Measurements from ENCODE around the gene PKLR. TPM values are rescaled to one million over a fixed set of nuclear protein-coding genes. Genes with fewer than 3 reads are reported as not detected.
A peak's percentile ranks its signal among the peaks of the same experiment; 100 is the strongest.

The PKLR gene
- polyA plus RNA-seq, 1 of the 3 experiments (the other 2 are of a cell fraction), result not detected

DNA sequence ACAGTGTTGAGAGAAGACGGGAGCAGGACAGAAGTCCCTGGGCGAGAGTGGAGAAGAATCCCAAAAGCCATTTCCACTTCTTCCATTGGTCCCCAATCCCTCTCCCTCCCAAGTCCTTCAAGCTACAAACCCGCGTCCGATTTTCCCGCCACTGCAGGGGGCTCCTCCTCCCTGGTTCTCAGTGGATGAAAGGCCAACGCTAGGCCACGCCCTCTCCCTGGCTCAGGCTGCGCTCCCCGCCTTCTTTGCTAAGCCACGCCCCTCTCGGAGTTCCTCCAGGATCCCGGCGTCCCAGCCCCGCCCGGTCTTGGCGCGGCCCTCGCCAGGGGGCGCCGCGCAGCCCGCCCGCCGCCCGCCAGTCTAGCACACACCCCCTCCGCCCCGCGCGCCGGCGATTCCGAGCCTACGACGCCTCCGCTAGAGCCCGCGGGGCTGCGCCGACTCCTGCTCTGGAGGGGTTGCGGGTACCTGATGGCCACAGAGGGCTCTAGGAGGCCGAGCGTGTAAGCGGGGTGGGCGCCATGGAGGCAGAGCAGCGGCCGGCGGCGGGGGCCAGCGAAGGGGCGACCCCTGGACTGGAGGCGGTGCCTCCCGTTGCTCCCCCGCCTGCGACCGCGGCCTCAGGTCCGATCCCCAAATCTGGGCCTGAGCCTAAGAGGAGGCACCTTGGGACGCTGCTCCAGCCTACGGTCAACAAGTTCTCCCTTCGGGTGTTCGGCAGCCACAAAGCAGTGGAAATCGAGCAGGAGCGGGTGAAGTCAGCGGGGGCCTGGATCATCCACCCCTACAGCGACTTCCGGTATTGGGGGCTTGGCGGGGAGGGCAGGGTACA, 24.0 kb downstream of the PKLR start, which contains the start of gene HCN3 (continued):
- no peak for TF ChIP-seq FOXM1 (IDR thresholded peaks at IDR 0.05; ENCODE audit: low read depth)

DNA sequence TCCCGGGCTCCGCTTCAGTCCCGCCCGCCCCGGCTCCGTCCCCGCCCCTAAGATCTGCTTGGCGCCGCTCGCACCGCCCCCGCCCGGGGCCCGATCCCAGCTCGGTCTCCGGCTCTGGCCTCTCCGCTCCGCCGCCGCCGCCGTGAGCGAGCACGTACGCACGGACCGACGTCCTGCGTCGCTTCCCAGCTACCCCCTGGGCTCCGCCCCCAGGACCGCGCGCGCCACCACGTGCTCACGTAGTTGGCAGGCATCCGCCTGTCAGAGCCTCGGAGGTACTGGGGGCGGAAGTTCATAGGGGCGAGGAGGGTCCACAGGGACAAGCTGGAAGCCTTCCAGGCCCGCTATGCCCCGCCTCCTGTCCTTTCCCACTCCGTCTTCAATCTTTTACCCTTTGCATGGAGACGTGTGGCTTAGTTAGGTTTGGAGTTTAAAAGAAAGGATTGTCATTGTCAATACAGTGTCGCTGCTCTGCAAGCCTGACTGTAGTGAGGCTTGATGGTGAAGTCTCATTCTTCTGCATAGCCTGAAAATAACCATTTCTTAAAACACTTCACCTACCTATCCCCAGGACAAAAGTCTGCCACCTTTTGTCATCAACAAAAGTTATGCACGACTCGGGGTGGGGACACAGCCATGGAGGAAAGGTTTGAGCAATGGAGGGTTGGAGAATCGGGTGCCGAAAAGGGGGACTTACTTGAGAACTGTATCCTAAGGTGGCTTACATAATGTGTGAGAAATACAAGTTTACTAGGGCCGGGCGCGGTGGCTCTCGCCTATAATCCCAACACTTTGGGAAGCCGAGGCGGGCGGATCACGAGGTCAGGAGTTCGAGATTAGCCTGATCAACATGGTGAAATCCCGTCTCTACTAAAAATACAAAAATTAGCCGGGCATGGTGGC, 27.6 kb downstream of the PKLR start, which contains the start of gene CLK2:
Gene CLK2 (minus strand): TSS at position 162 of the 903 bp plus-strand sequence. CDS start 2,527 bp downstream, outside the sequence.
- H3F3A ChIP-seq (replicated peaks; ENCODE audit: insufficient read depth), result peaks cover 14% of the 10 kb centered on the region
- POLR2A ChIA-PET, result interaction anchor here (0.9 to 2.3 kb wide), 10 partner anchors 9 to 585 kb away, joined by 3 to 13 read pairs (median 5); partner anchors contain the start of genes ENTREP3, KRTCAP2, MTX1 and RUSC1
- H3K36me3 ChIP-seq (replicated peaks in 1 of 2; ENCODE audit: control insufficient read depth in 1 of 2, insufficient read depth in 2 of 2, low read length in 1 of 2), result peaks cover 24 to 26% of the 10 kb centered on the region in 2 experiments
- no peaks in the 10 kb centered on the region for H3K27me3 ChIP-seq (ENCODE audit: insufficient read depth)
- peaks cover 3 to 22% of the 10 kb centered on the region in 2 experiments; a peak in 2 of 4 replicates for H3K4me1 ChIP-seq (ENCODE audit: control insufficient read depth in 1 of 2, insufficient read depth in 2 of 2, low read depth in 1 of 2, low read length in 1 of 2)
- no peaks in the 10 kb centered on the region for H3K9me2 ChIP-seq
- peak within 1 kb of the TSS; percentile 88 for H3K9ac ChIP-seq
- no peaks in the 10 kb centered on the region for H3K9me3 ChIP-seq
- DNase-seq, result peak; percentile 98
- peaks cover 17% of the 10 kb centered on the region for H4K20me1 ChIP-seq (ENCODE audit: insufficient read depth)
- 42% methylated on average over 26 of the region's 61 CpGs for WGBS (ENCODE audit: low lambda C conversion rate)
- peak within 1 kb of the TSS; percentile 86 to 93 for H3K27ac ChIP-seq (ENCODE audit: low read depth in 2 of 2, low read length in 1 of 2)
- peaks cover 41% of the 10 kb centered on the region for H3K79me2 ChIP-seq (ENCODE audit: insufficient read depth)
- TF ChIP-seq MEF2A (IDR thresholded peaks at IDR 0.05; ENCODE audit: borderline replicate concordance, low read depth) (no peak), FOSL2 (IDR thresholded peaks at IDR 0.05; ENCODE audit: borderline replicate concordance, low read depth) (no peak), SIN3A (IDR thresholded peaks at IDR 0.05; ENCODE audit: borderline replicate concordance, low read depth, low read length) (peak; percentile 85; the same call in 1 of the 2 replicates), GABPA (IDR thresholded peaks at IDR 0.05; ENCODE audit: low read depth) (peak; percentile 30; the same call in 1 of the 2 replicates), FOXJ3 (CRISPR knock-in tag; IDR thresholded peaks at IDR 0.05) (0 out of 2 replicates have a peak, but pooled peaks have one; percentile 31), ELF1 (IDR thresholded peaks at IDR 0.05) (peak; percentile 69), MXI1 (IDR thresholded peaks at IDR 0.05; ENCODE audit: low read depth, low read length) (peak; percentile 98), TAF1 (IDR thresholded peaks at IDR 0.05; ENCODE audit: borderline replicate concordance, low read depth, low read length) (peak; percentile 81), NRF1 (IDR thresholded peaks at IDR 0.05; ENCODE audit: low read depth, low read length) (peak; percentile 45; the same call in 1 of the 2 replicates), EZH2phosphoT487 (IDR thresholded peaks at IDR 0.05; ENCODE audit: borderline replicate concordance, low read depth) (no peak), FOXM1 (IDR thresholded peaks at IDR 0.05; ENCODE audit: low read depth) (no peak), POLR2AphosphoS5 (IDR thresholded peaks at IDR 0.05; ENCODE audit: low read depth, low read length) (peak; percentile 62), TCF12 (IDR thresholded peaks at IDR 0.05) (no peak), CHD2 (IDR thresholded peaks at IDR 0.05; ENCODE audit: low read length, partially characterized antibody) (no peak), RFX5 (IDR thresholded peaks at IDR 0.05; ENCODE audit: low read length) (peak; percentile 37; the same call in 1 of the 2 replicates), NFIC (IDR thresholded peaks at IDR 0.05; ENCODE audit: borderline replicate concordance) (peak; percentile 81)
- TF ChIP-seq, protein P1, sequence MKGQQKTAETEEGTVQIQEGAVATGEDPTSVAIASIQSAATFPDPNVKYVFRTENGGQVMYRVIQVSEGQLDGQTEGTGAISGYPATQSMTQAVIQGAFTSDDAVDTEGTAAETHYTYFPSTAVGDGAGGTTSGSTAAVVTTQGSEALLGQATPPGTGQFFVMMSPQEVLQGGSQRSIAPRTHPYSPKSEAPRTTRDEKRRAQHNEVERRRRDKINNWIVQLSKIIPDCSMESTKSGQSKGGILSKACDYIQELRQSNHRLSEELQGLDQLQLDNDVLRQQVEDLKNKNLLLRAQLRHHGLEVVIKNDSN (IDR thresholded peaks at IDR 0.05; ENCODE audit: borderline replicate concordance, low read depth), result peak; percentile 92
- TF ChIP-seq, protein P2, sequence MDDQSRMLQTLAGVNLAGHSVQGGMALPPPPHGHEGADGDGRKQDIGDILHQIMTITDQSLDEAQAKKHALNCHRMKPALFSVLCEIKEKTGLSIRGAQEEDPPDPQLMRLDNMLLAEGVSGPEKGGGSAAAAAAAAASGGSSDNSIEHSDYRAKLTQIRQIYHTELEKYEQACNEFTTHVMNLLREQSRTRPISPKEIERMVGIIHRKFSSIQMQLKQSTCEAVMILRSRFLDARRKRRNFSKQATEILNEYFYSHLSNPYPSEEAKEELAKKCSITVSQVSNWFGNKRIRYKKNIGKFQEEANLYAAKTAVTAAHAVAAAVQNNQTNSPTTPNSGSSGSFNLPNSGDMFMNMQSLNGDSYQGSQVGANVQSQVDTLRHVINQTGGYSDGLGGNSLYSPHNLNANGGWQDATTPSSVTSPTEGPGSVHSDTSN (IDR thresholded peaks at IDR 0.05), result peak; percentile 25; the same call in 1 of the 2 replicates
- TF ChIP-seq, protein P3, sequence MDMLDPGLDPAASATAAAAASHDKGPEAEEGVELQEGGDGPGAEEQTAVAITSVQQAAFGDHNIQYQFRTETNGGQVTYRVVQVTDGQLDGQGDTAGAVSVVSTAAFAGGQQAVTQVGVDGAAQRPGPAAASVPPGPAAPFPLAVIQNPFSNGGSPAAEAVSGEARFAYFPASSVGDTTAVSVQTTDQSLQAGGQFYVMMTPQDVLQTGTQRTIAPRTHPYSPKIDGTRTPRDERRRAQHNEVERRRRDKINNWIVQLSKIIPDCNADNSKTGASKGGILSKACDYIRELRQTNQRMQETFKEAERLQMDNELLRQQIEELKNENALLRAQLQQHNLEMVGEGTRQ (IDR thresholded peaks at IDR 0.05; ENCODE audit: borderline replicate concordance, low read depth, low read length), result peak; percentile 67
- TF ChIP-seq, protein P4, sequence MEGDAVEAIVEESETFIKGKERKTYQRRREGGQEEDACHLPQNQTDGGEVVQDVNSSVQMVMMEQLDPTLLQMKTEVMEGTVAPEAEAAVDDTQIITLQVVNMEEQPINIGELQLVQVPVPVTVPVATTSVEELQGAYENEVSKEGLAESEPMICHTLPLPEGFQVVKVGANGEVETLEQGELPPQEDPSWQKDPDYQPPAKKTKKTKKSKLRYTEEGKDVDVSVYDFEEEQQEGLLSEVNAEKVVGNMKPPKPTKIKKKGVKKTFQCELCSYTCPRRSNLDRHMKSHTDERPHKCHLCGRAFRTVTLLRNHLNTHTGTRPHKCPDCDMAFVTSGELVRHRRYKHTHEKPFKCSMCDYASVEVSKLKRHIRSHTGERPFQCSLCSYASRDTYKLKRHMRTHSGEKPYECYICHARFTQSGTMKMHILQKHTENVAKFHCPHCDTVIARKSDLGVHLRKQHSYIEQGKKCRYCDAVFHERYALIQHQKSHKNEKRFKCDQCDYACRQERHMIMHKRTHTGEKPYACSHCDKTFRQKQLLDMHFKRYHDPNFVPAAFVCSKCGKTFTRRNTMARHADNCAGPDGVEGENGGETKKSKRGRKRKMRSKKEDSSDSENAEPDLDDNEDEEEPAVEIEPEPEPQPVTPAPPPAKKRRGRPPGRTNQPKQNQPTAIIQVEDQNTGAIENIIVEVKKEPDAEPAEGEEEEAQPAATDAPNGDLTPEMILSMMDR (IDR thresholded peaks at IDR 0.05), result no peak
- TF ChIP-seq, protein P5, sequence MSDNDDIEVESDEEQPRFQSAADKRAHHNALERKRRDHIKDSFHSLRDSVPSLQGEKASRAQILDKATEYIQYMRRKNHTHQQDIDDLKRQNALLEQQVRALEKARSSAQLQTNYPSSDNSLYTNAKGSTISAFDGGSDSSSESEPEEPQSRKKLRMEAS (IDR thresholded peaks at IDR 0.05; ENCODE audit: low read depth), result peak; percentile 99
- H2AFZ ChIP-seq (ENCODE audit: low read depth), result peak within 1 kb of the TSS; percentile 34; the same call in 1 of the 2 replicates
- CTCF ChIA-PET, result interaction anchor here (0.6 to 13.2 kb wide), 9 partner anchors 13 to 274 kb away, joined by 3 to 126 read pairs (median 4); partner anchors contain the start of gene ENTREP3
- H3K4me2 ChIP-seq, result peak within 1 kb of the TSS; percentile 86
- peak within 1 kb of the TSS; percentile 72 to 94 for H3K4me3 ChIP-seq (ENCODE audit: low read depth in 2 of 2, low read length in 1 of 2)
